ENCODE data around the gene SMTN.

DNA sequence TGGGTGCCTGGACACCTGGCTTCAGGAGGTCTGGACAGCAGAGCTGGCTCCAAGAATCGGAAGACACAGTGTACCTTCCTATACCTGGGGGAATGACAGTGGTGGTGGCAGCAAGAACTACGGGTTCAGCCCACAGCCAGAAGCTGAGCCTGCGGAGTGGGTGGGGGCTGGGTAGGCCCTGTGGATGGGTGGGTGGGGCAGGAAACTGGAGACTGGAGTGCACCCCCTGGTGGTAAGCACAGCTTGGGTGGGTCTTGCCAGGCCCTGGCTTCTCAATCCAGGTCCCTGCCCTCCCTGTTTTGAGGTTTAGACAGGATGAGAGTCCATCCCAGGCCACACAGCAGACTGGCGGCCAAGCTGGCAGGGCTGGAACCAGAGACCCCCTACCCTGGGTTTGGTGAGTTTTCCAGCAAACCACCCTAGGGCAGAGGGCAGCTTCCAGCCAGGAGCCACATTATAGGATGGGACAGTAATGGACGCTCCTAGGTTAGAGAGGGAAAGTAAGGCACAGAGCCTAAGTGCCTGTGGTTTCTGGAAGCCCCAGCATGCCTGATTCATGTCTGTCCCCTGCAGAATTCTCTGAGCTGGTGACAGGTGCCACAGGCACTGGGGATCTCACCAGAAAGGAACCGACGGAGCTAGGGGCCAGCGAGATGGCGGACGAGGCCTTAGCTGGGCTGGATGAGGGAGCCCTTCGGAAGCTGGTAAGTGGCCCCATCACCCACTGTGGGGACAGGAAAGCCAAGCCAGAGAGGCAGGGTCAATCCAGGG is 1.7 kb downstream of the SMTN start:
- TF ChIP-seq, protein P1, sequence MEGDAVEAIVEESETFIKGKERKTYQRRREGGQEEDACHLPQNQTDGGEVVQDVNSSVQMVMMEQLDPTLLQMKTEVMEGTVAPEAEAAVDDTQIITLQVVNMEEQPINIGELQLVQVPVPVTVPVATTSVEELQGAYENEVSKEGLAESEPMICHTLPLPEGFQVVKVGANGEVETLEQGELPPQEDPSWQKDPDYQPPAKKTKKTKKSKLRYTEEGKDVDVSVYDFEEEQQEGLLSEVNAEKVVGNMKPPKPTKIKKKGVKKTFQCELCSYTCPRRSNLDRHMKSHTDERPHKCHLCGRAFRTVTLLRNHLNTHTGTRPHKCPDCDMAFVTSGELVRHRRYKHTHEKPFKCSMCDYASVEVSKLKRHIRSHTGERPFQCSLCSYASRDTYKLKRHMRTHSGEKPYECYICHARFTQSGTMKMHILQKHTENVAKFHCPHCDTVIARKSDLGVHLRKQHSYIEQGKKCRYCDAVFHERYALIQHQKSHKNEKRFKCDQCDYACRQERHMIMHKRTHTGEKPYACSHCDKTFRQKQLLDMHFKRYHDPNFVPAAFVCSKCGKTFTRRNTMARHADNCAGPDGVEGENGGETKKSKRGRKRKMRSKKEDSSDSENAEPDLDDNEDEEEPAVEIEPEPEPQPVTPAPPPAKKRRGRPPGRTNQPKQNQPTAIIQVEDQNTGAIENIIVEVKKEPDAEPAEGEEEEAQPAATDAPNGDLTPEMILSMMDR (IDR thresholded peaks at IDR 0.05) = peak; percentile 54 to 81 (median 70)
- peak in 1 of 2 donors; percentile 5 for TF ChIP-seq POLR2A (IDR thresholded peaks at IDR 0.05)

All from heart left ventricle (tissue), 13 donors.